HG03135 (cell line): ENCODE measurements around the gene ARSB.

Experiments
- ATAC-seq: cut with Tn5 transposase; IDR thresholded peaks from one replicate; pipeline ENCODE4 v1.9.1; 2021; ENCODE audit warnings: mild to moderate bottlenecking, moderate library complexity; ENCODE audit not compliant: unreplicated experiment

Gene ARSB

GRCh38 chr5:78845470-78845869 lies 139.6 kb downstream of the ARSB start:
- no peak for ATAC-seq

GRCh38 chr5:78843436-78843835 lies 141.7 kb downstream of the ARSB start:
- ATAC-seq: no peak

GRCh38 chr5:78841767-78842166 lies 143.3 kb downstream of the ARSB start:
- no peak for ATAC-seq

- ATAC-seq: no peak
Observed at GRCh38 chr5:78838753-78839152, 146.4 kb downstream of the ARSB start.

- no peak for ATAC-seq
Observed at GRCh38 chr5:78837836-78838235, 147.3 kb downstream of the ARSB start.

GRCh38 chr5:78835176-78835575 lies 149.9 kb downstream of the ARSB start:
- no peak for ATAC-seq

GRCh38 chr5:78833284-78833683 lies 151.8 kb downstream of the ARSB start:
- ATAC-seq: no peak

- ATAC-seq: no peak
Observed at GRCh38 chr5:78830528-78831046, 154.5 kb downstream of the ARSB start.

GRCh38 chr5:78829811-78830527 lies 155.1 kb downstream of the ARSB start:
- no peak for ATAC-seq

- no peak for ATAC-seq
Observed at GRCh38 chr5:78827725-78828124, 157.4 kb downstream of the ARSB start.

GRCh38 chr5:78824831-78825281 lies 160.3 kb downstream of the ARSB start:
- ATAC-seq: no peak

- no peak for ATAC-seq
Observed at GRCh38 chr5:78823196-78823595, 161.9 kb downstream of the ARSB start.

- no peak for ATAC-seq
Observed at GRCh38 chr5:78821536-78822021, 163.5 kb downstream of the ARSB start.

GRCh38 chr5:78819707-78820106 lies 165.4 kb downstream of the ARSB start:
- ATAC-seq: no peak

- ATAC-seq: no peak
Observed at GRCh38 chr5:78819166-78819565, 165.9 kb downstream of the ARSB start.

GRCh38 chr5:78816143-78816765 lies 168.9 kb downstream of the ARSB start:
- no peak for ATAC-seq

GRCh38 chr5:78813906-78814530 lies 171.1 kb downstream of the ARSB start:
- ATAC-seq: no peak

GRCh38 chr5:78813286-78813685 lies 171.8 kb downstream of the ARSB start:
- ATAC-seq: no peak

GRCh38 chr5:78811866-78812265 lies 173.2 kb downstream of the ARSB start:
- no peak for ATAC-seq

- no peak for ATAC-seq
Observed at GRCh38 chr5:78811121-78811817, 173.8 kb downstream of the ARSB start.
